Measurements from ENCODE around the gene AP2B1.

The AP2B1 gene

DNA sequence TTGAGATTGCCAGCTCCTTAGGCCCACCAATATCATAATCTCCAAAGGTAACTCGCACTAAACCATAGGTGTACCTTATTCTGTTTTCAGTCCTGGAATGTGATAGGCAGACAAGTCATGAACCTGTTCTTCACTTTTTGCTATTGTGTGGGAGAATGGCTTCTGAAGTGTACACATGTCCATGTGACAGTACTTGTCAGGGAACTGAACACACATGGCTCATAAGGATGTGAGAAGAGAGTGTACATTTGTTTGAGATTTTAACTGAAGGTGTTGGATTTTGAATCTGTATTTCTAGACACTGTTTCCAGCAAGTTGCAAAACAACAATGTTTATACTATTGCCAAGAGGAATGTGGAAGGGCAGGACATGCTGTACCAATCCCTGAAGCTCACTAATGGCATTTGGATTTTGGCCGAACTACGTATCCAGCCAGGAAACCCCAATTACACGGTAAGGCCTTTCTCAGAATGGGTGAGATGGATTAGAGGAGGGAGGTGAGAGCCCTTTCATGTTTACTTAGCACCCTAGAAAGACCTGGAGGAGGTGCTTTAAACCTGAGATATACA lies 129.9 kb downstream of the AP2B1 start:
- intact Hi-C loops (cut with DNase I) = no loop called here

DNA sequence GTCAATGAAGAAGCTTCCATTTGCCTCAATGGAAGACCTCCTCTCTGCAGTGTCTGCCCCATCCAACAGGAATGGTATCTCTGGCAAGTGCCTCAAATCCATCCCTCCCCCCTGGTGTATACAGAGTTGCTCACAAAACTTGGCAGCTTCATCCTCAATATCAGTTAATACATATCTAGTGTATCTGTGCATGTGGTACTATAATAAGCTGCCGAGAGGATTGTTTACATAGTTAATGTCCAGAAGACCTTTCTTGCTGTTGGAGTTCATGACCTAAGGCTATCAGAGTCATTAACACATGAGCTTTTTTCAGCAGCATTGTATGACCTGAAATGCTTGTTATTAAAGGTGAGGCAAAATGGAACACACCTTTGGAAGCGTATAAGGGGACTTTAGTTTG lies 130.4 kb downstream of the AP2B1 start:
- DNase-seq = no peak
- intact Hi-C loops (cut with DNase I) = no loop called here

More for the DNA sequence above, 129.9 kb downstream of the AP2B1 start:
- DNase-seq = no peak

- intact Hi-C loops (cut with DNase I) = no loop called here
- no peak for DNase-seq
Measured at GRCh38 chr17:35723735-35724134, 136.6 kb downstream of the AP2B1 start.

DNA sequence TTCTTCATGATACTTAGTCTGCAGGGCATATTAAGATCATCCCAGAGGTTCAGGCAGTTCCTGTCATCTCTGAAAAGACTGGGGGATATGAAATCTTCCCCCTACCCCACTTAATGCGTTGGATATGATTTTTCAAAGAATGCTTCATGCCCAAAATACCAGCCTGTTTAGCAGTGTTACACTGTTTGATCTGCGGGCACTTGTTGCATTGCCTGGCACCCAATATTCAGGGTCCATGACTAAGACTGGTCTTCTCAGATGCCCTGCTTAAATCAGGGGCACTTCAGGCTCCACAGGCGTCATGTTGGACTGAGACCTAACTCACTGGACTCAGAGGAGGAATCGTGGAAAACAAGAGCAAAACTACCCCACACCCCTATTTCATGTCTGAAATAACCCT lies 137.9 kb downstream of the AP2B1 start:
- DNase-seq = no peak

GRCh38 chr17:35725802-35726126 lies 138.6 kb downstream of the AP2B1 start:
- intact Hi-C loops (cut with DNase I) = no loop called here
- peak in 1 of 42 donors; percentile 10 for DNase-seq

More for the DNA sequence above, 137.9 kb downstream of the AP2B1 start:
- intact Hi-C loops (cut with DNase I) = no loop called here

DNA sequence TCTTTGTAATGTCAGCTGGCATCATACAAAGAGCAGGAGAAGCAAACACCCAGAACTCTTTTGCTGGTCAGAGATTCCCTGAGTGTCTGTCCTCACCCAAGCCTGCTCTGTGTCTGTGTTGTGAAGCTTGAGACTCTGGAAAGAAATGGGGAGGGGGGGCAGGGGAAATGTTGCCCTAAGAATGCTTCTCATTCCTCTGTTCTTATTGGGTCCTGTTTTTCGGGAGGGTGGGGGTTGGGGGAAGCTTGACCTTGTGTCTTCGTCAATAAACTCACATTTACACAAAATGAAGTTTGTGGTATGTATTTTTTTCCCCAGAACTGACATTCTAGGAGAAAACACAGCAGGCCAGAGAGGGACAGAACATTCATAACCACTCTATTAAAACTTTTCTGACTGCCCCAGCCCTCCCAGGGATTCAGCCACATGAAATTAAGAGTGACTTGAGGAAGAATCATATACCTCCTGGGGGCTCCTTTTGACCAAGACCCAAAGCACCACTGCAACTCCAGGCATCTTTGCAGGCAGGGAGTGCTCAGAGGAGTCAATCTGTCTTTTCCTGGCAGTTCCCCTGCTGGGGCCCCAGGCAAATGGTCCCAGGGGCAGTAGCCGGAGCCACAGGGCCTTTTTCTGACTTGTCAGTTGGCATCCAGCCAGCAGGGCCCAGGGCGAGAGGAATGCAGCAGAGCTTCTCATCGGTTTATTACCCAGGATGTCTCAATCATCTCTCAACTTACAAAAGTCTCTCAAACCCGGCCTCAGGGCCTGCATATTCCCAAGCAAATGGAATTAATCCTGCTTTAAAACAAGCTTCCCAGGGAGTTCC lies 139.2 kb downstream of the AP2B1 start:
- DNase-seq = peak in 2 of 42 donors; percentile 48 to 51
- intact Hi-C loops (cut with DNase I) = no loop called here

- intact Hi-C loops (cut with DNase I) = no loop called here
- DNase-seq = peak in 1 of 42 donors; percentile 12
Measured at GRCh38 chr17:35726953-35727460, 139.9 kb downstream of the AP2B1 start.

DNA sequence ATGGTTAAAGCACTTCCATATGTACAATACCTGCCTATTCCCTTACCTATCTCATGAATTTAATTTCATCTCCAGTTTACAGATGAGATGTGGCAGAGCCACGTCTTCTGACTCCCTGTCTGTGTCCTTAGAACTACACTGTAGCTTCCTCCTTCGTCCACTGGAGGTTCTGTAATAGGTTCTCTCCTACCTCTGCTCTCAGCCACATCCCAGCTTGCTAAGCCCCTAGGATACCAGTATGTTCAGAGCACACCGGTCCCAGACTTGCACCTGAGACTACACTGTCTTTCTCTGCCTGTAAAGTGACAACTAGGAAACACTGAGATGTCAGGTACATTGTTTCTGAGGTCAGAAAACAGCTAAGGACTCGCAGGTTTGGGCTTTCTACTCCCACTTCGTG lies 140.5 kb downstream of the AP2B1 start:
- DNase-seq = peak in 2 of 42 donors; percentile 19 to 22
- intact Hi-C loops (cut with DNase I) = no loop called here

DNA sequence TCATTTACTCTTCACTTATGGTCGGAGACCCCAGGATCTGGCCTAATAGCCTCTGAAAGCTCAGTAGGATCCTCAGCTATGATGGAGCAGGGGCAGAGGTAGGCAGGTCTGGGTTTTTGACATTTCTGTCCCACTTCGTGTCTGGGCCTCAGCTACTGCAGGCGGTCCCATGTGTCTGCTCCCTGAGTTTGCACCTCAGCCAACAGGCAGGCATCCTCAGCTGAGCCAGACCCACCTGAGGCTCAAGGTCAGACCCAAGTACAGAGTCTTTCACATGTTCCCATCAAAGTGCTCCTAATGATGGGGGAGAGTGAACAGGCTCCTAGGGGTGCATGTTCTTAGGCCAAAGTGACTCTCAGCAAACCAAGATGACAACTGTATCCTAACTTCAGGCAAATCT lies 141.4 kb downstream of the AP2B1 start:
- peak in 3 of 42 donors; percentile 13 to 39 (median 27) for DNase-seq
- intact Hi-C loops (cut with DNase I) = no loop called here

- peak in 2 of 42 donors; percentile 21 to 25 for DNase-seq
- intact Hi-C loops (cut with DNase I) = no loop called here
Measured at GRCh38 chr17:35729405-35729833, 142.3 kb downstream of the AP2B1 start.

GRCh38 chr17:35730400-35731005 lies 143.4 kb downstream of the AP2B1 start:
- DNase-seq = peak in 3 of 42 donors; percentile 11 to 29 (median 12)
- intact Hi-C loops (cut with DNase I) = no loop called here

DNA sequence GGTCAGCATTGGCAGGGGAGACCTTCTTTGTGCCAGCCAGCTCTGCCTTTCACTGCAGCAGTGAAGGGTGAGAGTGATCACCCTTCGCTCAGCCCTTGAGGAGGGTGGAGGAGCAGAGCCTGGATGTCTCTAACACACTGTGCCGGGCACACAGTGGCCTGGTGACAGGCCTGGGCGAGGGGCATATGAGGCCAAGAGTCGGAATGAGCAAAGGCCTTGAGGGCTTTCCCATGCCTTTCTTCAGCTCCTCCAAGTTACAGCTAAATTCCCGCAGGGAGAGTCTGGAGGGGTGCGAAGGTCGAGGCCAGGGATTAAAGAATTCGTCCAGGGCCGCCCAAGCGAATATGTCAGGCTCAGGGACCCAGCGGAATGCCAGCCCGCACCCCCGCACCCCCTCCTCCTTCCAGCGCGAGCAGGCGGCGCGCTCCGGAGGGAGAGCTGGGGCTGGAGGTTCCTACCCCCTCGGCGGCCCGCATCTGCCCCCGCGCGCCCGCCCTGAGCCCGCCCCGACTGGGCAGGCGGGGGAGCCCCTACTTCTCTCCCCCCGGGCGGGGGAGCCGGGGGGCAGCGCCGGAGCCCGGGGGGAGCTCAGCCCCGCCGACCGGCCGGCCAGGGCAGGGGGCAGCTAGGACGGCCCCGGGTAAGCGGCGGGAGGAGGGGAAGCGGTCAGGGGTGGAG lies 144.3 kb downstream of the AP2B1 start, which contains the start of gene RASL10B:
RASL10B (plus strand) TSS at position 401 of the 678 bp plus-strand sequence. CDS start 3,546 bp downstream, outside the sequence.
- peak; percentile 57 to 92 (median 82) for DNase-seq
- intact Hi-C loops (cut with DNase I) = no loop called here

GRCh38 chr17:35731917-35732805 lies 145.0 kb downstream of the AP2B1 start:
- intact Hi-C loops (cut with DNase I) = no loop called here

DNA sequence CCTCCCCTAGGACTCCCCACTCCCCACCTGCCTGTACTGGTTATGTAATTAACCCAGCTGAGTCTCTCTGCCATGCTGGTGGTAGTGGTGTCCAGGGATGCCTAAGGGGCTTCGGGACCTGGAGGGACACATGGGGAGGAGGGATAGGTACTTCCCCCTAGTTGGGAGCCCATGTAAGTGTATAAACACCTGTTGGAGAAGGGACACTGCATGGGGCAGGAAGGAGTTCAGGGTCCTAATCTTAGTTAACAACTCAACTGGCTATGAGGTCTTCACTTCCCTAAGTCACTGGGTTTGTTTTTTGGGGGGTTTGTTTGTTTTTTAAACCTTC lies 145.6 kb downstream of the AP2B1 start:
- intact Hi-C loops (cut with DNase I) = no loop called here
- peak in 1 of 42 donors; percentile 23 for DNase-seq

More at GRCh38 chr17:35731917-35732805, 145.0 kb downstream of the AP2B1 start:
- DNase-seq = peak in 13 of 42 donors; percentile 27 to 57 (median 48)

DNA sequence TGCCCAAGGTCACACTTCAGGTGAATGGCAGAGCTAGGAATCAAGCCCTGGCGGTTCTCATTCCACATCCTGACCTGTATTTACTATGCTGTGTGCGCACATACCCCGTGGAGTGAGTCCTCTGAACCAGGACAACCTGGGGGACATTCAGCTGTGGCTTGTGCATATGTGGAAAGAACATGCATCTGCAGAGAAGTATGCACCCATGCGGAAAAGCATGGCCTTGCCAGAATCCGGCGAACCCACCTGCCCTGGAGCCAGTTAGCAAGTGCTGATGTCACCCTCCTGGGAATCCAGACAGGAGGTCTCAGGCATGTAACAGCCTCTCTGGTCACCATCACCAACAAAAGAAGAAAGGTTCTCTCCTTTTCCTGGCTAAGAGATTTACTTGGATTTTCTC lies 146.2 kb downstream of the AP2B1 start:
- intact Hi-C loops (cut with DNase I) = no loop called here
- DNase-seq = peak in 2 of 42 donors; percentile 19 to 21

DNA sequence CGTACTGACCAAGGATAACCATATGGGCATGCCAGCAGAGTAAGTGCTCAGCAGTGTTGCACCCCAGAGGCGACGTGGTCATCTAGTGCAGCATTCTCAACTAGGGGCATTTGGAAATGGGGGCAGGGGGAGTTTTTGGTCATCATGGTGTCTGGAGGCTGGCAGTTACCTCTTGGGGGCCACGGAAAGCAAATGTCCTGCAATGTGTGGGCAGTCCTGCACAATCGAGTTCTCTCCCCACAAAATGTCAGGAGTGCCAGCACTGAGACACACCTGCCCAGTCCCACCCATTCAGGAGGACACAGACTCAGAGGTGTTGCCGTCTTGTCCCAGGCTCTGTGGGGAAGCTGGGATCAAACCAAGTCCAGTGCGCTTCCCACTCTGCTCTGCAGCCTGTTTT lies 147.3 kb downstream of the AP2B1 start:
- intact Hi-C loops (cut with DNase I) = no loop called here
- peak in 2 of 42 donors; percentile 23 to 27 for DNase-seq

DNA sequence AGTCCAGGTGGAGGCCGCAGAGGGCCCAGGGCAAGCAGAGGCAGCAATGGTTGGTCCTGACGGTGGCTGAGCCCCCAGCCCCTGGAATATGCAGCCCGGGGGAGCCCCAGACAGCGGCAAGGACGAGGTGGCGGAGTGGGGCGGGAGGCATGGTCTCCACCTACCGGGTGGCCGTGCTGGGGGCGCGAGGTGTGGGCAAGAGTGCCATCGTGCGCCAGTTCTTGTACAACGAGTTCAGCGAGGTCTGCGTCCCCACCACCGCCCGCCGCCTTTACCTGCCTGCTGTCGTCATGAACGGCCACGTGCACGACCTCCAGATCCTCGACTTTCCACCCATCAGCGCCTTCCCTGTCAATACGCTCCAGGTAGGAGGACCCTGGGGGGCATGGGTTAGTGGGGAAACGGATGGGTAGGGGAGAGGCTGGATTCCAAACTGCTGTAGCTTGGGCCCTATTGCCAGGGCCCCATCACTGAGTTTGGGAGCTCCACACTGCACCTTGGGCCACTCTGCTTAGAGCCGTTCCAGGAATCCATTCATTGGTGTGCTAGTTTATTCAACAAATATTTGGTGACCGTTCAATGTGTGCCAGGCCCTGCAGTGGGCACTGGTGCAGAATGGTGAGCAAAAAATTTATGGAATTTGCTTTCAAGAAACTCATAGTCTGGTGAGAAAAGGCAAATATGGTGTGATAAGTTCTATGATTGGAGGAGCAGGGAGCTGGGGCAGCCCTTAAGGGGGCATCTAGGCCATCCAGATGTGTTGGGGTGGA lies 148.1 kb downstream of the AP2B1 start:
- intact Hi-C loops (cut with DNase I) = no loop called here
- DNase-seq = peak in 2 of 42 donors; percentile 35 to 43

GRCh38 chr17:35736236-35736635 lies 149.1 kb downstream of the AP2B1 start:
- intact Hi-C loops (cut with DNase I) = no loop called here
- peak in 2 of 42 donors; percentile 22 to 38 for DNase-seq
